IPS-15b (cell line): Measurements from ENCODE around the gene MIB1.

Experiments
- H3K27me3 ChIP-seq: one replicate; pipeline ENCODE4 v1.6.1; 2013; ENCODE audit warnings: low read length; ENCODE audit not compliant: control insufficient read depth, insufficient read depth
- H3K36me3 ChIP-seq: one replicate; pipeline ENCODE4 v1.6.1; 2013; ENCODE audit warnings: low read length; ENCODE audit not compliant: control insufficient read depth, insufficient read depth
- H3K4me1 ChIP-seq: one replicate; pipeline ENCODE4 v1.6.1; 2013; ENCODE audit warnings: mild to moderate bottlenecking, low read length; ENCODE audit not compliant: control insufficient read depth, insufficient read depth
- H3K4me3 ChIP-seq: one replicate; pipeline ENCODE4 v1.5.1; 2013; ENCODE audit warnings: low read depth, low read length
- H3K9ac ChIP-seq: one replicate; pipeline ENCODE4 v1.6.1; 2013; ENCODE audit warnings: low read depth, mild to moderate bottlenecking, low read length
- H3K9me3 ChIP-seq: one replicate; pipeline ENCODE4 v1.6.1; 2013; ENCODE audit warnings: mild to moderate bottlenecking, low read length; ENCODE audit not compliant: control insufficient read depth, insufficient read depth

The MIB1 gene

DNA sequence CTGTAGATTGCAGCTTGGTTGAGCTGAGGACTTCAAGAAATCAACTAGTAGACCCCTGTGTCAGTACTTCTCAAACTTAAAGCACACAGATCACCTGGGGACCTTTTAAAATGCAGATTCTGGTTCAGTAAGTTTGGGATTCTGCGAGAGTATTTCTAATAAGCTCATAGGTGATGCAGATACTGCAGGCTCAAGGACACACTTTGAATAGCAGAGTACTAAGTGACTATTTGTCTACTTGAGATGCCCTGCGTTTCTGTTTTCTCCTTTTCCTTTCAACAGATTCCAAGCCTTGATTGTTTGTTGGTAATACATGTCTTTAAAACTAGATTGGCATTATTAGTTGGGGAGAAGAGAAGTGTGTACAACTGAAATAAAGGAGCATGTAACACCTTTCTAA lies 6.7 kb downstream of the MIB1 start:
- H3K36me3 ChIP-seq: no peaks in the 10 kb centered on the region
- H3K27me3 ChIP-seq: no peaks in the 10 kb centered on the region
- no peaks in the 10 kb centered on the region for H3K9me3 ChIP-seq
- no peak overlapping the region for H3K4me3 ChIP-seq
- H3K4me1 ChIP-seq: peaks cover 14% of the 10 kb centered on the region
- H3K9ac ChIP-seq: no peak overlapping the region

DNA sequence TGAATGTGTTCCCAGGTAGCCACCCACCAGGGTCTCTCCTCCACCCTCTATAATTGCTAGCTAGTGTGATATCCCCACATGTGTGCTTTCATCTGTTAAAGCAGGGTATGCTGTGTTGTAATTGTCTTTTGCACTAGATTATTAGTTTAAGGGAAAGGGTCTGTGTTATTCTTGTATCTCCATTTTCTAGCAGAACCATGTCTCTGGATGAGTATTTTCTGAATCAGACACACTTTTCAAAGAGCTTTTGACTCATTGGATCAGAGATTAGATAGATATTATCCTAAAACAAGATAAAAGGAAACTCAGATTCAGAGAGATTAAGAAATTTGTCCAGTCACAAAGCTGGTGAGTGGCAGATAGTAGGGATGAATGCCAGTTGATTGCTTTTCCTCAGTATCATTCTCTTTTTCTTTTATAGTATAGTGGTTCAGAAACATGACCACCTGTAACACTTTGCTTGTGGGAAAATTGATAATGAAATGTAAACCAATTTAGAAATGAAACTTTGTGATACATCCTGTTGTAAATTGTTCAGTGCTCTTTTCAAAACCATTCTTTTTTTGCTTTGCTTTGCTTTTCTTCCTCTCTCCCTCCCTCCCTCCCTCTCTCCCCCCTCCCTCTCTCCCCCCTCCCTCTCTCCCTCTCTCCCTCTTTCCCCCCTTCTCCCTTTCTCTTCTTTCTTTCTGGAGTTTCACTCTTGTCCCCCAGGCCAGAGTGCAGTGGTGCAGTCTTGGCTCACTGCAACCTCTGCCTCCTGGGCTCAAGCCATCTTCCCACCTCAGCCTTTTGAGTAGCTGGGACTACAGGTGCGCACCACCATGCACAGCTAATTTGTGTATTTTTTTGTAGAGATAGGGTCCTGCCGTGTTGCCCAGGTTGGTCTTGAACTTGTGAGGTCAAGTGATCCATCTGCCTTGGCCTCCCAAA lies 7.4 kb downstream of the MIB1 start:
- no peak overlapping the region for H3K9ac ChIP-seq
- peaks cover 14% of the 10 kb centered on the region for H3K4me1 ChIP-seq
- no peaks in the 10 kb centered on the region for H3K27me3 ChIP-seq
- no peaks in the 10 kb centered on the region for H3K9me3 ChIP-seq
- no peak overlapping the region for H3K4me3 ChIP-seq
- no peaks in the 10 kb centered on the region for H3K36me3 ChIP-seq

DNA sequence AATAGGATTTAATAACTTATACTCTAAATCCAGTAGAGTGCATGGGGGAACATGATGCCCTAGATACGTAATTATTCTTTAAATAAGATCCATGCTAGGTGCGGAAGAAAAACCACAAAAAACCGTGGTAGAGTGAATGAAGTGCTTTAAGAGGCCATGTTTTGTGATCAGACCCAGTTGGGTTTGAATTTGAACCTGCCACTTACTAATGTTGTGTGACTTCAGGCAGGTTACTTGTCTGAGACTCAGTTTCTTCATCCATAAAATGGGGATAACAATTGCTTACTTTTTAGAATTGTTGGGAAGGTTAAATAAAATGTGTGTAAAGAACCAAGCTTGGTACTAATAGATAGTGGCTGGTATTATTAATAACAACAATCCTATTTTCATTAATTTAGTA lies 17.2 kb downstream of the MIB1 start:
- Histone ChIP-seq H3K36me3 (no peaks in the 10 kb centered on the region), H3K9ac (no peak overlapping the region), H3K4me3 (no peak overlapping the region), H3K4me1 (peaks cover 7% of the 10 kb centered on the region), H3K27me3 (no peaks in the 10 kb centered on the region), H3K9me3 (no peaks in the 10 kb centered on the region)

DNA sequence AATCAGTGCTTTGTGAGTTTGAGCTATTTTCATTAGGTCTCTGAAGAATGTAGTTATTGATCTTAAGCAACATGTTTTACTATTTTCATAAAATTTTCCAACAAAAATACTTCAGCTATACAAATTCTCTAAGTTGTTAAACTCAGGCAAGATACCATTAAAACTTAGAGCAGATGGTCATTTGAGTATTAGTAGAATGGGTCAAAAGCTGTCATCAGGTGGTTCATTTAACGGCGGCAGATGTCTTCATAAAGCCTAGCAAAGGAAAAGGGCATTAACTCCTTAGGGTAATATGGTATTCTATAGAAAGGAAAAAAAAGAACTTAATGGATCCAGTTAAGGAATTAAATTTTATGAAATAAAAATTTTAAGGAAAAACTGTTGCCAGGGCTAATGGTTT lies 19.2 kb downstream of the MIB1 start:
- H3K4me1 ChIP-seq: peaks cover 7% of the 10 kb centered on the region
- H3K4me3 ChIP-seq: no peak overlapping the region
- no peaks in the 10 kb centered on the region for H3K9me3 ChIP-seq
- H3K27me3 ChIP-seq: no peaks in the 10 kb centered on the region
- H3K9ac ChIP-seq: no peak overlapping the region
- H3K36me3 ChIP-seq: no peaks in the 10 kb centered on the region

DNA sequence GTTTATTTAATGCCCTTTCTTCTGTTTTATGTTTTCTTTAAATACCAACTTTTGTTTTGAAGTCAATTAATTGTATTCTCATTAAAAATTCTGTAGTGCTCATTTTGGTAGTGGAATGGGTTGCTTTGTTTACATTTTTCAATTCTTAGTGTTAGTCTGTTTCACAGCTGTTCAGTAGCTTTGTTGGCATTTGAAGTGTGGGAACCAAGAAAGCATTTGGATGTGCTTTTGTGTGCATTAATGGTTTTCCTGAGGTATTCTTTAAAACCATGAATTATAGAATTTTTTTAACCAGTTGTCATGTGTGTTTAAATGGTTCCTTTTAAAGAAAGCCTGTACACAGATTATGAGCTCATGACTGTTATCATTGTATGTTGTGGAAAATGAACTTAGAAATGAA lies 19.7 kb downstream of the MIB1 start:
- no peak overlapping the region for H3K4me3 ChIP-seq
- no peaks in the 10 kb centered on the region for H3K27me3 ChIP-seq
- no peaks in the 10 kb centered on the region for H3K36me3 ChIP-seq
- H3K4me1 ChIP-seq: peaks cover 7% of the 10 kb centered on the region
- H3K9me3 ChIP-seq: no peaks in the 10 kb centered on the region
- no peak overlapping the region for H3K9ac ChIP-seq

DNA sequence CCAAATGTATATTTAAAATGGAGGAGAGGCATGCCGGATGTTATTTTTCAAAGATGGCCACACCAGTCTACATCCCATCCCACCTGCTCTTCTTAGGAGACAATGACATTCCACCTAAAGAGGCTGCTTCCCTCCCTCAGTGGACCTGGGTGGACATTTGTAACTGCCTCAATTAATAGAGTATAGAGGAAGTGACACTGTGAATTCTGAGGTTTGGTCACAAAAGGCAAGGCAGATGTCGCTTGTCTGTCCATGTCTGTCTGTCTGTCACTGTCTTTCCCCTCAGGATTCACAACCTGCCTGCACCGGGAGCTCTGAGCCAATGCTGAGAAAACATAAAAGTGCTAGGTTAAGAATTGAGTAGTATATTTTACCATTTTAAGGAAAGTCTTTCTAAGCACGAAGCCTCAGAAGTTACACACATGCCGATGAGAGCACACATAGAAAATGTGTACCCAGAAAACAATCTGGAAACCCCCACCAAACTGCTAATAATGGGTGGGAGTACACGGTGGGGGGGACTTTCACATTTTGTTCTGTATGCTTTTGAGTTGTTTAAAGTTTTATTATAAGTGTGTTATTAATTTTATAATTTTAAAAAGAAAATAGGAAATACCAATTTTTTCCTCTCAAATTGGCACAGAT lies 21.0 kb downstream of the MIB1 start:
- Histone ChIP-seq H3K9me3 (no peaks in the 10 kb centered on the region), H3K36me3 (no peaks in the 10 kb centered on the region), H3K27me3 (no peaks in the 10 kb centered on the region), H3K4me1 (peaks cover 7% of the 10 kb centered on the region), H3K9ac (no peak overlapping the region), H3K4me3 (no peak overlapping the region)

DNA sequence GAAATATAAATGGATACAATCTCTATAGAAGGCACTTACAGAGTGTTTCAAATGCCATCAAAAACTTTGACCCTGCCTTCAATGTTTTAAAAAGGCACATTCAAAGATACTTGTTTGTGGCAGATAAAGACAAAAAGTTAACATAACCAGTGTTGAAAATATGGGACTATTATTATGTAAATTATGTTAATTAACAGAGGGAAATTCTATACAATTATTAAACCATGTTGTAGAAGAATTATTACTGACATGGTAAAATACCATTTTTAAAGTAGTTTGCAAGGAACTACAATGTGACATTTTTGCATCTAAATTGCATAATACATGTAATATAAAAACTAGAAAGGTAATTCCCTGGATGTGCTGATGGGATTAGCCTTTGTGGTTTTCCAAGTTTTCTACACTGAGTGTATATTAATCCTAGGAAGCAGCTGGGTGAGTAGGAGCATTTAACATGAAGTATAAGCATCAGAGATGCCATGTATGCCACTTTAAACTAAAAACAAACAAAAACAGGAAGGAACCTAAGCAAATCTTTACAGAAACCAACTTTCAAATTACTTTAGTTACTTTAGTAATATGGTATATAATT lies 21.7 kb downstream of the MIB1 start:
- Histone ChIP-seq H3K4me3 (no peak overlapping the region), H3K4me1 (peaks cover 7% of the 10 kb centered on the region), H3K27me3 (no peaks in the 10 kb centered on the region), H3K36me3 (no peaks in the 10 kb centered on the region), H3K9ac (no peak overlapping the region), H3K9me3 (no peaks in the 10 kb centered on the region)

DNA sequence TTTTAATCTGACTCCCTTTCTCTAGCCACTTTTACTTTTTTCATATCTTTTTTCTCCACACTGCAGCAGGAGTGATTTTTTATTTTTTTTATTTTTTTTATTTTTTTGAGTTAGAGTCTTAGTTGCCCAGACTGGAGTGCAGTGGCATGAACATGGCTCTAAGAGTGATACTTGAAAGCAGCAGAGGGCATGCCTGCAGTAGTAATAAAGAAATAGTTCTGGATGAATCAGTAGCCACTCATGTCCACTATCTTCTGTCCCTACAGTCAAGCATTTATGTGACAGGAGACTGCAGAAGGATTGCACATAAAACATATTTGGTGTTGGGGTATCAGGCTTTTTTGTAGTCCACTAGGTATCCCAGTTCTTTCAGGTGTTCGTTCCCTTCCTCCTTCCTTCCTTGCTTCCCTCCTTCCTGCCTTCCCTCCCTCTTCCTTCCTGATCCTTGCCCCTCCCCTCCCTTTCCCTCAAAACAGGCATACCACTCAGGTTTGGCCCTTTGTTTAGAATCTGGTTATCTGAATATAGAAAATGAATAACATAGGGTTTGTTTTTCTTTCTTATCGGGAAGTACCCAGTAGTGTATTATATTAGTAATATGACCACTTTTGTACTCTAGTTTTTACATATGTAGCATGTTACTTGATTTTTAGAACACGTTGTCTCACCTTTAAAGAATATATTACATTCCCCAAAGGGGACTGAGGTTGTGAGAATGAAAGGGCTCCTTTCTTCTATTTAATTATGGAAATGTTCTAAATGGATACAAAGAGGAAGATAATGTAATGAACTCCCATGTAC lies 23.5 kb downstream of the MIB1 start:
- Histone ChIP-seq H3K9me3 (no peaks in the 10 kb centered on the region), H3K27me3 (no peaks in the 10 kb centered on the region), H3K4me3 (no peak overlapping the region), H3K9ac (no peak overlapping the region), H3K36me3 (peaks cover 1% of the 10 kb centered on the region), H3K4me1 (peaks cover 7% of the 10 kb centered on the region)

DNA sequence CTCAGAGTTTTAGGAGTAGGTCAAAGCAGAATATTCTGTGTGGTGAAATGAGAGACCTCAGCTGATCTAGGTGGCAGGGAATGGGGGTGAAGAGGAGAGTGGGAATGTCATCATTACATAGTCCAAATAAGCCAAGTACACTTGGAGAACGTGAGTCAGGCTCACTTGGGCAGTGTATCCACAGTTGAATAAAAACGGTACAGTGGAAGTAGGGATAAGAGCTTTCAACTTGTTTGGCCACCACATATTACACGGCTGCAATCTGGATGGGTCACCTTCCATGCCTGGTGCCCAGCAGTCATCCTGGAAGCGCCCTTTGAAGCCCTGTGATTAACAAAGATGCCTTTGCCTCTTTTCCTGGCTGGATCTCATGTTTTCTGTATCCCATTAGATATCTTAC lies 28.6 kb downstream of the MIB1 start:
- H3K4me3 ChIP-seq: no peak overlapping the region
- H3K4me1 ChIP-seq: no peaks in the 10 kb centered on the region
- H3K36me3 ChIP-seq: peaks cover 5% of the 10 kb centered on the region
- no peaks in the 10 kb centered on the region for H3K27me3 ChIP-seq
- H3K9me3 ChIP-seq: no peaks in the 10 kb centered on the region
- no peak overlapping the region for H3K9ac ChIP-seq

DNA sequence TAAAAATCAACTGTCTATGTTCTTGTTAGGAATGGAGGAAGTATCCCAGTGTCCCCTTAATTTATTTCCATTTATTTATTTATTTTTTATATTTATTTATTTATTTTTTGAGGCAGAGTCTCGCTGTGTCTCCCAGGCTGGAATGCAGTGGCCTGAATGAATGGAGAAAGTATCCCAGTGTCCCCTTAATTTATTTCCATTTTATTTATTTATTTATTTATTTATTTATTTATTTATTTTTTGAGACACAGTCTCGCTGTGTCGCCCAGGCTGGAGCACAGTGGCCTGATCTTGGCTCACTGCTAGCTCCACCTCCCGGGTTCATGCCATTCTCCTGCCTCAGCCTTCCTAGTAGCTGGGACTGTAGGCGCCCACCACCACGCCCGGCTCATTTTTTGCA lies 34.1 kb downstream of the MIB1 start:
- H3K9ac ChIP-seq: no peak overlapping the region
- H3K27me3 ChIP-seq: no peaks in the 10 kb centered on the region
- H3K4me1 ChIP-seq: no peaks in the 10 kb centered on the region
- H3K4me3 ChIP-seq: no peak overlapping the region
- H3K36me3 ChIP-seq: peaks cover 2% of the 10 kb centered on the region
- H3K9me3 ChIP-seq: no peaks in the 10 kb centered on the region

DNA sequence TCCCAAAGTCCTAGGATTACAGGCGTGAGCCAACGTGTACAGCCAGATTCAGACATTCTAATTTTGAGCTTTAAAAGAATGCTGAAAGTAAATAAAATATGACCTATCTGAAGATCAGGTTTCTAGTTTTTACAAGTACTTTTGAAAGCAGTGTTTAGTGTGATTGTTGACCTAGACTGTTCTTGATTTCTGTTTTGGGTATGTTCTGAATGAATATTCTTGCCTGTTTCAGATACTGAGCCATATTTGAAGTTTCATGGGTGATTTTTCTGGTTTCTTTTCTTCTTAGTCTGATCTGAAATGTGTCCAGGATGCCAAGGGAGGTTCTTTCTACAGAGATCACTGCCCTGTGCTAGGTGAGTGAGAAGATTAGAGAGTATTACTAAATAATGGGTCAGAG lies 37.2 kb downstream of the MIB1 start:
- Histone ChIP-seq H3K27me3 (no peaks in the 10 kb centered on the region), H3K9ac (no peak overlapping the region), H3K9me3 (no peaks in the 10 kb centered on the region), H3K36me3 (peaks cover 2% of the 10 kb centered on the region), H3K4me1 (no peaks in the 10 kb centered on the region), H3K4me3 (no peak overlapping the region)
